GM18867 (cell line): ENCODE results near the gene LSS.
"Not testable (repeated sequence)": the region's sequence is repeated elsewhere in the genome, so short reads cannot be mapped to it uniquely, and the experiment has no call there.

Source experiments
- ATAC-seq: cut with Tn5 transposase; IDR thresholded peaks from one replicate; pipeline ENCODE4 v1.9.1; 2021; ENCODE audit warnings: mild to moderate bottlenecking, moderate library complexity; ENCODE audit not compliant: unreplicated experiment

LSS gene

DNA sequence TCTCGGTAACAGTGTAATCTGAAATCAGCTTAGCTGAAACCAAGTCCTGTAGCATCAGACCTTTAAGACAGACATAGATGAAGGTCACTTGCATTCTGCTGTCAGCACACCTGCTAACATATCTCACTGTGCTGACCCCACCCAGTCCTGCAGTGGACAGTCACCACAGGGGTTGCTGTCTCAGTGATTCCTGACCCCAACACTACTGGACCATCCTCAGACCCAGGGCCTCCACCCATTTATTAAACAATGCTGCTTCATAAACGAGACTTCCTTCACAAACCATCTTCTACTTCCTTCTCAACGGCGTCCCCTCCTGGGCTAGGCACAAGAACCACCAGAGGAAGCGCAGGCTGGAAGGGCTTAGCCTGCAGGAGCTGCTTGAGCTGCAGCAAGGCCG lies 17.8 kb upstream of the LSS start:
- no peak for ATAC-seq

DNA sequence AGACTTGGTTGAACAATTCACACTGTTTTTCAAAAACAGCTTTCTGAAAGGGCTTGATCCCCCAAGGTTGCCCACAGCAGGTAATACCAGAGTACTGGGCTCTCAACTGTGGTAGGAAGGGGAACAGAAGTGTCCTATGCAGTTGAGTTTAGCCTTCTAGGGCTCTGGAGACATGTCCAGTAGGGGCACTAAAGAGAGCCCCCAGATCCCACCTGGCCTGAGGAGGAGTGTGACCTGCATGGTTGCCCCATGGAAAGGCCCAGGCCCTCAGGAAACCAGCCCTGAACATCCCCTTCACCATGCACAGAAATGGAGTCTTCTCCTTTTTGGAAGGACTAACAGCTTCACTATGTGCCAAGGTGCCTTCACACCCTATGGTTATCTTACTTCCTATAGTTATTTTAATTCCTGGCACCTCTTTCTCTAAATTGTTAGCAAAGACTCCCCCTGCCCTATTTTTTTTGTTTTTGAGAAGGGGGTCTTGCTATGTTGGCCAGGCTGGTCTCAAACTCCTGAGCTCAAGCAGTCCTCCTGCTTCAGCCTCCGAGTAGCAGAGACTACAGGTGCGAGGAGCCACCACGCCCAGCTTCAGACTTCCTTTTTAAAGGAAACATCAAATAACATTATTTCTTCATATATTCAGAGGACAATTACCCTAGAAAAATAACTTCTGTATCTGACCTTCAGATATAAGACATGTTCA lies 16.8 kb upstream of the LSS start:
- no peak for ATAC-seq

DNA sequence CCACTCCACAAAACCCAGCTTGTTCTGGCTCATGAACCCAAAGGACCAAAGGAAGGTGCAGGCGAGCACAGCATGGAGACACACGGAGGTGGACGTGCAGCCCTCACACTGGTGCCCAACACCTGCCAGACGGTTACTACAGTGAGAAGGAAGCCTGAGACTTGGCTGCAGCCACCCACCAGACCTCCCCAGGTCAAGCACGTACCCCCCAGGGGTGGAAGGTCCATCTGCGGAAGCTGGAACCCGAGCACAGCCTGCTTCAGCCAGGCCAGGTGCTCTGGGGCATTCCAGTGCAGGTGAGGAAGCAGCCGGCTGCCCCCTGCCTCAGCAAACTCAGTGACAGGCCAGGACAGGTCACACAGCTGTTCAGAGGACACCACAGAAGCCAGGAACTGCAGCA lies 16.0 kb upstream of the LSS start:
- no peak for ATAC-seq

DNA sequence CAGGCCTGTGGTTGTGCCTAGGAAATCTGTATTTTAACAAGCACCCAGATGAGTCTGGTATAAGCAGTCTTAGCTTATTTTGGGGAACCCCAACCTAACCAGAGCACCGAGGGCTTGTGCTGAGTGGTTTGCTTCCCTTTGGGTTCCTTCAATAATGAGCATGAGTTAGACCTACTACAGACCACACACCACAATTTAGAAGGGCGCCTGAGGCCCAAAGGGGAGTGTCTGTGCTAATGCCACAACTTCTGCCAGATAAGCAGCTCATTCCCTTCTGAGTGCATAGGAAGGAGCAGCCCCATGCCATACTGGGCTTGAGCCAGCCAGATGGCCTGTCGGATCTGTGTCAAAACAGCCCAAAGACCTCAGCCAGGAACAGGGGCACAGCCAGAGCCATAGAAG lies 15.4 kb upstream of the LSS start:
- ATAC-seq, result no peak

DNA sequence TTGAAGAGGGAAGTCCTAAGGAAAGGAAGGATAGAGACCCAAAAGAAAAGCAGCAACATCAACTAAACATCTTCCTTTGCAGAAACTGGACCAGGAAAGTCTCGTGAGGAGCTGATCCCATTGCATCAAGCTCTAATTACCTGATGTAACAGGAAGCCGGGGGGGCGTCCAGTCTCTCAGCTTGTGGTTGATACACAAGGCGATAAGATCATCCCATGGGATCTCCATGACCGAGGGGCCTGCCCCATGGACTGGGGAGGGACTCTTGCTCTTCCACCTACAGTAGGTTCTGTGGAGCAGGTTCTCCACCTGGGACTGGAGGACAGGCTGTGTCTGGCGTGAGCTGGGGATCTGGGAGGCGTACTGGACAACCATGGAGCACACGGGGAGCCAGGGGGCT lies 14.8 kb upstream of the LSS start:
- ATAC-seq, result no peak

DNA sequence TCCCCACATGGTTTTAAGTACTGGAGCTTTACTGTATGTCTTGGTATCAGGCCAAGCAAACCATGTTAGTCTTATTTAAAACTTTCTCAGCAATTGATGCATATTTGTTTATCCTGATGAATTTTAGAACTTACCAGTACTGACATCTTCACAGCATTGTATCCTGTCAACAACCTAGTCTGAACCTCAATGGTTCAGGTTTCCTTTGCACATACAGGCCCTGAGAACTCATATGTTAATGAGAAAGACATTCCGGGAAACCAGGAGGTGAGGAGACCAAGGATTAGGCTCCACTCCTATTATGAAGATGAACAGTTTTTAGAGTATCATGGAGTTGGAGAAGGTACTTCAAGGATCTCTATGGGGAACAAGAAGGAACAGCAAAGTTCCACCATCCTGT lies 13.0 kb upstream of the LSS start:
- ATAC-seq, result not testable (repeated sequence)

DNA sequence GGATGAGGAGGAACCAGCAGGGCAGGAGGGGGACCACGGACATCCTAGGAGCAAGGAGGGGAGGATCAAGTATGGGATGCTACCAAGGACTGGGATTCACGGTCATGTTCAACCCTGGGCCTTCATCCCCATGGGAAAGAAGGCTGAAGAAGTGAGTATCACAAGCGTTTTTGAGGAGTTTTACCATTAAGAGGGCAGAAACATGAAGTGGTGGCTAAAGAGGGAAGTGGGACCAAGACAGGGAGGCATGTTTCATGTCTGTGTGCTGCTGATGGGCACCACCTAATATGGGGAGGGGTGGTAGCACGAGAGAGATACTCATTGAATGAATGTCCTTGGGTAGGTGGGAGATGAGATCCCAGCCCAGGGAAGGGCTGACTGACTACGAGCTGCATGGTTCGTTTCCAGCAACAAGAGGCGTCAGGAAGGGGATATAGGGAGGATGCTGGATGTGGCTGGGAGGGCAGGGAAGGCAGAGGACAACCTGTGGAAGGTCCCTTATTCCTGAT lies 11.3 kb upstream of the LSS start:
- no peak for ATAC-seq

DNA sequence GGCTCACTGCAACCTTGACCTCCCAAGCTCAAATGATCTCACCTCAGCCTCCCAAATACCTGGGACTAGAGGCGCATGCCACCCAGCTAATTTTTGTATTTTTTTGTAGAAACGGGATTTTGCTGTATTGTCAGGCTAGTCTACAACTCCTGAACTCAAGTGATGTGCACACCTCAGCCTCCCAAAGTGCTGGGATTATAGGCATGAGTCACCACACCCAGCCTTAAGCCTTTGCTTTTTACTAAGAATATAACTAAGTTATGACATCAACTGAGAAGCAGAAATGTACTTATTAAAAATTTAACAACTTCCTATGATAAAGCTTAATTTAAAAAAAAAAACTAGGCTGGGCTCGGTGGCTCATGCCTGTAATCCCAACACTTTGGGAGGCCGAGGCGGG lies 8.9 kb upstream of the LSS start:
- ATAC-seq, result no peak

DNA sequence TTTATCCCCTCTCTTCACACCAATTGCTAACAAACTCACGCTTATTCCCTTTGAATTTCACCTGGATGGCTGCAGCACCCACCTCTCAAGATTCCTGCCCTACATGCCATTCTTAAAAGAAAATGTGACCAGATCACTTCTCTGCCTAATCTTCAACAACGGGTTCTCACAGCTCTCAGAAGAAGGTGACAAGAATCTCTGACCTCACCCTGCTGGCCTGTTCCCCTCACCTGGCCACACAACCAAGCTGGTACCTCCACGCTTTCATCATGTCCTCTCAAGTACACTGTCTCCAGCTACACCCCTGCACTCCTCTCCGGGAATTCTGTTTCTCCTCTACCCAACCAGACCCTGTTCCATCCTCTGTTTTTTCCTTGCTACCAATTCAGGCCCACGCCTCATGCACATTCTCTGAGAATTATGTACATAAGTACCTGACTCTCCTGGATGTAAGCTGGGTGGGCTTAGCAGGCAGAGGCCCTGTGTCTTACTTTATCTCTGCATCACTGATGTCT lies 5.9 kb upstream of the LSS start:
- ATAC-seq, result no peak

DNA sequence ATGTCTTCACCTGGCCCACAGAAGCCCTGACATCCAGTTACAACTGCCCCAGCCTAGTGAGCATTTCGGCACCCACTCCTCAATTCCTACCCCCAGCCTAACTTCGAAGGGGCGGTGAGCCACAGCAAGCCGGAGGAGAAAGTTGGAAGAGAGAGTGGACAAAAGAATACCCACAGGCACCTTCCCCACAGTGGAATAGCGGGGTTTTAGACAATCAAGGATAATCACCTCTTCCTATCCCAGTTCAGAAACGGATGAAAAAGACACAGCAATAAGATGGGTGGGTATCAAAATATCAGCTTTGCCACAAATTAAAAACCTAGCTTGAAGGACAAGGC lies 1.3 kb upstream of the LSS start:
- no peak for ATAC-seq

DNA sequence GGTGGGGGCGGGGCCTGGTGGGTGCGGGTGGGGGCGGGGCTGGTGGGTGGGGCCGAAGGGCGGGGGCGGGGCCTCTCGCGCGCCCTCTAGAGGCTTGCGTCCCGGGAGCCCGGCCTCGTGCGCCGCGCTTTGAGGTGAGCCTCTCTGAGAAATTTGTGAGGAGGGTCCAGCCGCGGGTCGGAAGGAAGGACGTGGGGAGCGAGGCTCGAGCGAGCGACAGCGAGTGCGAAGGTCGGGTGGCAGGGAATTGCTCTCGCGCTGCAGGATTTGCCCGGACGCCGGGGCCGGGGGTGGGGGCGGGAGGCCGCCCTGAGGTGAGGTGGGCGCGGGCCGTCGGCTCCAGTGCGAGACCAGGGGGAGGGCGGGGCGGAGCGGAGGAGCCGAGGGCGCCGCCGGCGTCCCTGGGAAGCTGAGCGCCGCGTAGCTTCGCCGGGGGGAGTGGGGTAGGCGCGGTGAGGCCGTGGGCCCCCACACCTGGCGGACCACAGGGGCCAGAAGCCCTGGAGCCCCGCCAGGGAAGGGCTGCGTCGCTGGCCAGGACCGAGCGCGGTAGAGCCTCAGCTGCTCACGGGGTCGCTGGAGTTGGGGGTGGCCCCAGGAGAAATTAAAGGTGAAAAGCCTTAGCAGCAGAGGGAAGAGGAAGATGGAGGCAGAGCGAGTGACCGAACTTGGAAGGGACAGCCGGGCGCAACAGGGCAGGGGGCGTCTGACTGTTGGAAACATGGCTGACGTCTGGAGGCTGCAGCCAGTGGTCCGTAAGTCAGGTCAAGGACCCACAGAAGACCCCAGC lies 754 bp upstream of the LSS start:
- peak; percentile 27 for ATAC-seq

DNA sequence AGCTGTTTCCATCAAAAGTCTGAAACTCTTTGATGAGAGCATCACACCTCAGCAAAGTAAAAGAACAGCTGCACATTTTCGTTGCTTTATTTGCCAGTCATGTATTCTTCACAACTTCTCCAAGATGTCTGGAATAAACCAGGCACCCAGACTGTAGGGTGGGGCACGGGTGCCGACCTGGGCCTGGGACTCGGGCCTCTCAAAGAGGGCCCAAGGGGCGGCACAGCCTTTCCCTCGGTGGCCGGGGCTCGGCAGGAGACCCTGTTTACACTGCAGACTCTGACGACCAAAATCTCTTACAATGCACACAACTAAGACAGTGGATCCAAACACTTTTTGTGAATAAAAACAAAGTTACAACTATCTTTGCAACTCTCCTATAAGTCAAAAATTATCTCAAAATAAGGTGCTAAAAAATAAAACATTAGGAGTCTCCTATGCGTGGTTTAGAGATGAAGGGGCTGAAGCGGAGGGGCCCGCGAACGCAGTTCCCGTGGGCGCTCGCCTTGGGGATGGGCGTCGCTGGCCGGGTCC lies 696 bp downstream of the LSS start:
- ATAC-seq, result no peak

DNA sequence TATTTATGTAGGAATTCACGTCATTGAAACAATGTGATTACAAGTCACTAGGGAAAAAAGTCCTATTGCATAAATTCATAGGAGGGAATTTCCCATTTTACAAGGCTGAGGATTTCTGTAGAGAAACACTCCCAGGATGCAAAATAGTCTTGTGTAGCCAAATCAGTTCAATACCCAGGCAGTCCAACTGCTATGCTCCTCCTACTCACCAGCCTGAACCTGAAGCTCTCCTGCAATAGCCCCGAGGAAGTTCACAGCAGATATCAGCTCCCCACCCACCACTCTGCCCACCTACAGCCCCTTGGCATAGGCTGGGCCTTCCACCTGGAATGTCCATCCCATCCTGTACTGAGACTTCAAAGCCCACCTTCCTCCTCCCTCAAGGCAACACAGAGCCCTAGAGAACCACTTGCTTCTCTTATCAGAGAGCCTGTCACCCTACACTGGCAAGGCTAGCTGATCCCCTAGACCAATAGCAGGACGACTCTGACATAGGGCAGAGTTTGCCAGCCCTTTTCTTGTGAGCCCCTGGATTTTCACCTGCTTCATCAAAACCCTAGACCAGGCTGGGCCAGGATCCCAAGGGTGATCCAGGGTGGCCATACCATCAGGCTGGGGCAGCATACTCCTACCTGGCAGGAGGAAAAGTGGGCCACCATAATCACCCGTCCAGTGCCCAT lies 1.5 kb downstream of the LSS start:
- no peak for ATAC-seq

DNA sequence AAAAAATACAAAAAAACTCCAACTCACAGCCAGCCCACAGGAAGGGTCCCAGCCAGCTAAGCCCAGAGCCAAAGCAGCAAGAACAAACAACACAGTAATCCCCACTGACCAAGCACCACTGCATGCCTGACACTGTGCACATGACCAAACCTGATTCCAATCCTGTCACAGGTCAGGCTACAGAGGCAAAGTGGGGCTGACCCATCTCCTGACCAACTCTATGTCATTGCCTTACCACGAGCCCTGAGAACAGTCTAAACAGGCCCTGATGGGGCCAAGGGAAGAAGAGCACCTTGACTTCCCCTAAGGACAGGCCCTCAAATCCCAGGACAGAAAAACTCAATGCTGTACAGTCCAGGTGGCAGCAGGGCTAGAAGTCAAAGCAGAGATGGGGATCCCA lies 2.4 kb downstream of the LSS start:
- no peak for ATAC-seq

DNA sequence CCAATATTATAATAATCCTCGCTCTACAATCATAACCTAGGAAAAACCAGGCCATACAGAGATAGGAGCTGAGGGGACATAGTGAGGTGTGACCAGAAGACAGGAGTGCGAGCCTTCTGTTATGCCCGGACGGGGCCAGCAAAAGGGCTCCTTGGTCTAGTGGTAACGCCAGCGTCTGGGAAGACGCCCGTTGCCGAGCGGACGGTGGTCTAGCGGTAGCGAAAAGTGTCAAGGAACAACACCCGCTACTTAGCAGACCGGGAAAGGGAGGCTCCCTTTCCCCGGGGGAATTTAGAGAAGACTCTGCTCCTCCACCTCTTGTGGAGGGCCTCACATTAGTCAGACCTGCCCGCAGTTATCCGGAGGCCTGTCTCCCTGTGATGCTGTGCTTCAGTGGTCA lies 4.9 kb downstream of the LSS start:
- not testable (repeated sequence) for ATAC-seq

DNA sequence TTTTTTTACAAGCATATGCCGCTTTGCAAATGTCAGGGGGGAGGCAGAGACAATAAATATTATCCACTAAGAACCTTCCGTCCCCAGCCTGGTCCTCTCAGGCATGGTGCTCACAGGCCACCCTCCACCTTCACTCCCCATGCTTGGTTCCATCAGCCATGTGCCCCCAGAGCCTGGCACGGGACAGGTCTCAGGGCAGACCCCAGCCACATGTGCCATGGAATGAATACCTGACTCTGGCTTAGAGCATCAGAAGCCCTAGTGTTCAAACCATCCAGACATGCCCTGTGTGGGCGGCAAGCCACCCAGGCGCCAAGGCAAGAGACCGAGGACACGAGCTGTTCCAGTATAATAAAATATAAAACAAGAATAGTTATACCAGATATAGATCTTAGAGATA lies 5.4 kb downstream of the LSS start:
- ATAC-seq, result no peak

DNA sequence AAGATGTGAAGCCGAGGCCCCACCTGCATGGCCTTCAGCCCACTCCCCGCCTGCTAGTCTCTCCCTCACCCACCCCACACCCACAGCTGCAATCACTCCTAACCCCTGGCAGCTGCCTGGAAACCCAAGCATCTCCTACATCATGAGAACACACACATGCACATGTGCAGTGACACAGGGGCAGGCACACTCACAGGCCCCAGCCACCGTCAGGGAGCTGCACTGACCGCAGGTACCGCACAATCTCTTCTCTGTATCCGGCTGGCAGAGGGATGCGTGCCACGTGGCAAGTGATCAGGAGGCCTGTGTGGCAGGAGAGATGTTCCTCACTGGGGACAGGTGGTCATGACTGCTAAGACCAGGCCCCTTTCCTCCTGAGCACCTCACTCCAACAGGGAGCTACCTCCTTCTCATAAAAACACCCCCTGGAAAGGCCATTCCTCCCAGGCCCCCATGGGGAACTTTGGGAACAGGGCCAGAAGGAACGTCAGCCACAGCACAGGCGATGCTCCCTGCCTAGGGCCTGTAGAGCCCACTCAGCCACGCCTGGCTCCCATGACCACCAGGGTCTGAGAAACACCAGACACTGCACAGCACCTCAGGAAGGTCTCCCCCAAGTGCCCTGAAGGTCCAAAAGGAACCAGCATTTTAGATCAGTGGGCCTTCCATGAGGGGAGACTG lies 6.0 kb downstream of the LSS start:
- ATAC-seq, result no peak

DNA sequence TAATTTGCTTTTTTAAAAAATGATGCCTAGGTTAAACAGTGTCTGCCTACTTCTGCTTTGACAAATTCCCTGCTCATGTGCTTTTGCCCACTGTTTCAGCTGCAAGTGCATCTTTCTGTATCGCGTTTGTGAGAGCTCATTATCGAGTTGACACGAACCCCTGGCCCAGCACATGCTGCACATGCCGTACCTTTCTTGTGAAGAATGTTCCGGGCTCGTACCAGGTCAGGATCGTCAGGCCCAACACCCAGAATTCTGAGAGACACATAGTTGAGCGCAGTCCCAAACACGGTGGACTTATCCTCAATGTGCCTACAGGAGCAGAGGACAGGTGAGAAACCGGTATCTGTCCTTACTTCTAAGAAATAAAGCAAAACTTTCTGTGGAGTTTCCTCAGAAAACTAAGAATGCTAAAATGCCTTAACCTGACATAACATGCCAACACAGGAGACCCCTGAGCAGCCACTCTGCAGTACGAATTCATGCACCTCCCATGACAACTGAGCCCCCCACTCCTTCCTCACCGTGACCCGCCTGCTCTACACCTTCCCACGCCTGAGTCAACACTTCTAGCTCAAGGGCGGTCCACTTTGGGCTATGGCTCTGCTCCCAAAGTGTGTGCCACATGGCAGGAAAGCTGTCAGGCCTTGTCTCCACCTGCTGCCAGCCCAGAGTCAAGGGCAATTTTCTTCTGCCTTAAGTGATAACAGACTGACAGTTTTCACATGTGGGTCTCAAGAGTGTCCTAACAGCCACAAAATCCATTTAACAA lies 6.7 kb downstream of the LSS start:
- ATAC-seq, result no peak

DNA sequence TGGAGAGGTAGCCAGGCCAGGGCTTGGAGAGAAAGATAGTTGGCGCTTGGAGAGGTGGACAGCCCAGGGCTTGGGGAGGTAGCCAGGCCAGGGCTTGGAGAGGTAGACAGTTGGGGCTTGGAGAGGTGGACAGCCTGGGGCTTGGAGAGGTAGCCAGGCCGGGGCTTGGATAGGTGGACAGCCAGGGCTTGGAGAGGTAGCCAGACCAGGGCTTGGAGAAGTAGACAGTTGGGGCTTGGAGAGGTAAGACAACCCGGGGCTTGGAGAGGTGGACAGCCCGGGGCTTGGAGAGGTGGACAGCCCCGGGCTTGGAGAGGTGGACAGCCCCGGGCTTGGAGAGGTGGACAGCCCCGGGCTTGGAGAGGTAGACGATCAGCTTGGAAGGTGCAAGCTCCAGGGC lies 7.7 kb downstream of the LSS start:
- ATAC-seq, result no peak

DNA sequence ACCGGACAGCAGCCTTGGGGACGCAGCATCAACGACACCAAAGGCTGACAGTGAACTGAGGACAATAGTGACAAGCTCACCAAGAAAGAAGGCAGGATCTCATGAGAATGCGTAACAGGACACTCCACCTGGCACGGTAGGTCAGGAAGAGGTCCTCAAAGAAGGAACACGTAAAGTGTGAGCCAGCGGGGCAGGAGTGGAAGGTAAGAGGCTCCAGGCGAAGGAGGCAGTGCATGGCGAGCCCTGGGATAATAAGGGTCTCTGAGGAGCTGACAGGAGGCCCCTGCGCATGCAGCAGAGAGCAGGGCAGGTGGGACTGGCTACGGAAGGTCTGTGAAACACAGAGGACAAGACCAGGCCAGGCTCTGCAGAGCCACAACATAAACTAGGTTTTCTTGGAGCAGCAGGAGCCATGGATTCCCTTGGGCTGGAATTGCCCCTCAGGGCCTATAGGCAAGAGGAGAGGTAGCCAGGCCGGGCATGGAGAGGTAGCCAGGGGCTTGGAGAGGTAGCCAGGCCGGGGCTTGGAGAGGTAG lies 8.2 kb downstream of the LSS start:
- no peak for ATAC-seq
